ENCODE measurements around the gene TJP3.
A peak's percentile ranks its signal among the peaks of the same experiment; 100 is the strongest.
"Not testable (repeated sequence)": the region's sequence is repeated elsewhere in the genome, so short reads cannot be mapped to it uniquely, and the experiment has no call there.

The TJP3 gene

DNA sequence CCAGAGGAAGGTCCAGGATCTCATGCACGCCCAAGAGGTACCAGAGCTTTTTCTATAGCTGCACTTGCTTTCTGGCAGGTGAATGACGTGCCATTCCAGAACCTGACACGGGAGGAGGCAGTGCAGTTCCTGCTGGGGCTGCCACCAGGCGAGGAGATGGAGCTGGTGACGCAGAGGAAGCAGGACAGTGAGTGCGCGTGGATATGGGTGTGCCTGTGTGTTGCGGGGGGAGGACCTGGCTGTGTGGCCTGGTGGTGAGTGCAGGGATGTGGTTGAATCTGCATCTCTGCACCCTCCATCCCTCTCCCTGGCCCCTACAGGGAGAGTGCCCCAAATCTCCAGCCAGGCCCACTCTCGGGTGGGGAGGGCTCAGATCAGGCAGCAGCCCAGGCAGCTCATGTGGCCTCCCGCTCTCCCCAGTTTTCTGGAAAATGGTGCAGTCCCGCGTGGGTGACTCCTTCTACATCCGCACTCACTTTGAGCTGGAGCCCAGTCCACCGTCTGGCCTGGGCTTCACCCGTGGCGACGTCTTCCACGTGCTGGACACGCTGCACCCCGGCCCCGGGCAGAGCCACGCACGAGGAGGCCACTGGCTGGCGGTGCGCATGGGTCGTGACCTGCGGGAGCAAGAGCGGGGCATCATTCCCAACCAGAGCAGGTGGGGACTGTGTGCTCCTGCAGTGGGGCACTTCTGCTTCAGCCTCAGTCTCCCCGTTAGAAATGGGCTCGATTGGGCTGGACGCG, 30.5 kb downstream of the TJP3 start:
- DNase-seq (ENCODE audit: low read depth): no peak

DNA sequence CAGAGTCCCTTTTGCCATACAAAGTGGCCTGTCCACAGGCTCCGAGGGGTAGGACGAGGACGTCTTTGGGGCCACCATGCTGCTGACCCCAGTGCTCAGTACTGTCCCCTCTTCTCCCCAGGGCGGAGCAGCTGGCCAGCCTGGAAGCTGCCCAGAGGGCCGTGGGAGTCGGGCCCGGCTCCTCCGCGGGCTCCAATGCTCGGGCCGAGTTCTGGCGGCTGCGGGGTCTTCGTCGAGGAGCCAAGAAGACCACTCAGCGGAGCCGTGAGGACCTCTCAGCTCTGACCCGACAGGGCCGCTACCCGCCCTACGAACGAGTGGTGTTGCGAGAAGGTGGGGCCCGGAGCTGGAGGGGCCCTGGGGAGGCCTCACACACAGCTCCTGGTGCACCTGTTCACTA, 32.2 kb downstream of the TJP3 start:
- DNase-seq (ENCODE audit: low read depth): no peak

DNA sequence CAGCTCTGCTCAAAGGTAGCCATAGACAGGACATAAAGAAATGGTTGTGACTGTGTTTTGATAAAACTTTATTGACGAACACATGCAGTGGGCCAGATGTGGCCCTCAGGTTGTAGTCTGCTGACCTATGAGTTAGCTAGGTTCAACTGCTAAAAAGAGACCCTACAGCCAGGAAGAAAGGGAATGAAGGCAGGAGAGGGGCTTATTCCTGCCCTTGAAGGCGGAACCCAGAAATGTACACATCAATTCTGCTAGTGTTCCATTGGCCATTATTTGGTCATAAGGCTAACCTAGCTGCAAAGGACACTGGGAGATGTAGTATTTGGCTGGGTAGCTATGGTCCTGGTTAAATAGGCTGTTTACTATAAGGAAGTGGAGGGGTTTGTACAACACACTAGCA, 35.3 kb downstream of the TJP3 start:
- DNase-seq (ENCODE audit: low read depth): no peak

DNA sequence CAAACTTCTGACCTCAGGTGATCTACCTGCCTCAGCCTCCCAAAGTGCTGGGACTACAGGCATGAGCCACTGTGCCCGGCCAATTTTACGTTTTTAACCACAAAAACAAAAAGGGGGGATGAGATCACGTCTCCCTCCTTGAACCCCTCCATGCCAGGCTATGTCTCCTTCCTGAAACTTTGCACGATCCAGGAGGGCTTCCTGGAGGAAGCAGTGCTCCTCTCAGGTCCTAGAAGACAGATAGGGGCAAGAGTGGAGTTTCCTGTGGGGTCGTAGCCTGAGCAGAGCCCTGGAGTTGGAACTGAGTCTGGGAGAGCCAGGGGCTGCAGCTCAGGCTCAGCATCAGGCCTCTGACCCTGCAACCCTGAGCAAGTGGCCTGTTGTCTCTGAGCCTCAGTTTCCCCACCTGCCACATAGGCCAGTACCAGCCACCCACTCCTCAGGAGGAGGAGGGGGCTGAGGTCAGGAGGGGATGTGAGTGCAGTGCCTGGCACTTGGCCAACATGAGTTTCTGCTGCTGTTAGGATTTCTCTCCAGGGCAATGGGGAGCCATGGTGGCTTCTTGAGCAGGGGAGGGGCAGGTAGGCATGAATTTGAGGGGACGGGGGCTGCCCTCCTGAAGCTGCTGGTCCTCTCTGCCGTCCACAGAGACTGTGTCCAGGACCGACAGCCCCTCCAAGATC, 37.3 kb downstream of the TJP3 start:
- no peak for DNase-seq (ENCODE audit: low read depth)

DNA sequence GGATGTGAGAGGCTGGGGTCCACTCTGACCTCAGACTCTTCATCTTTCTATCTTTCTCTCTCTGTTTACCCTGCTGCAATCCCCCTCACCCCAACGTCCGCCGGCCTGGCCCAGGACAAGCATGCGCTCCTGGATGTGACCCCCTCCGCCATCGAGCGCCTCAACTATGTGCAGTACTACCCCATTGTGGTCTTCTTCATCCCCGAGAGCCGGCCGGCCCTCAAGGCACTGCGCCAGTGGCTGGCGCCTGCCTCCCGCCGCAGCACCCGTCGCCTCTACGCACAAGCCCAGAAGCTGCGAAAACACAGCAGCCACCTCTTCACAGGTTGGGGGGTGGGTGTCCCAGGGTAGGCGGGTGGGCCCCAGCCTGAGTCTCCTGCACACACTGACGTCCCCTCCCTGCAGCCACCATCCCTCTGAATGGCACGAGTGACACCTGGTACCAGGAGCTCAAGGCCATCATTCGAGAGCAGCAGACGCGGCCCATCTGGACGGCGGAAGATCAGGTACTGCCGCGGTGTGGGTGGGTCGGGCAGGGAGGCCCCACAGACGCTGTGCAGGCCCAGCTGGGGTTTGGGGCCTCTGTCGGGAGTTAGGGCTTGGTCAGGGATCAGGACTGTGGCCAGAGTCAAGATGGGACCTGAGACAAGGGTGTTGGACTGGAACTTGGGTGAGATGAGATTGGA, 38.3 kb downstream of the TJP3 start:
- DNase-seq (ENCODE audit: low read depth): no peak

DNA sequence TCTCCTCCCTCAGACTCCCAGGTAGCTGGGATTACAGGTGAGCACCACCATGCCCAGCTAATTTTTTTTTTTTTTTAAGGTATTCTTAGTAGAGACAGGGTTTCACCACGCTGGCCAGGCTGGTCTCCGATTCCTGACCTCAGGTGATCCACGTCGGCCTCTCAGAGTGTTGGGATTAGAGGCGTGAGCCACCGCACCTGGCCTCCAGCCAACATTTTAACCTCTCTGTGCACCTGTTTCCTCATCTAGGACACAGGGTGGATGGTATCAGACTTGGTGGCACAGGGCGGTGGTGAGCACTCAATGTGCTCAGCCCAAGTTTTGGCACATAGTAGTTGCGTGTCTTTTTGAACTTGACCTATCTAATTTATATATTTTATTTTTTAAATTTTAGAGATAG, 40.8 kb downstream of the TJP3 start:
- no peak for DNase-seq (ENCODE audit: low read depth)

DNA sequence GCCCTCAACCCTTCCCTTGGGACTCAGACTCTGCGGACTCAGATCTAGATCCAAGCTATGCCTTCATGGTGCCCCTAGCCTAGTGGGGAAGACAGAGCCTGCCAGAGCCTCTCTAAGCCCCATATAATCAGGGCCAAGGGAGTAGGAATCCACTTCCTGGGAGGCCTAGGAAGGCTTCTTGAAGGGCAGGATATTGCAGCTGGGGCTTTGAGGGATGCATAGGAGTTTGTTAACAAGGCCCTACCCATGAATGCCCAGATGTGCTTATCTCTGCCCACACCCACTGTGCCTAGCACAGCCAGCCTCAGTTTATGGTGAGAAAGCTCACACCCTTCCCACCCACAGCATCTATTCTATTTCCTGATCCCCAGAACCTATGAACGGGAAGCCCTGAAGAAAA, 42.0 kb downstream of the TJP3 start:
- no peak for DNase-seq (ENCODE audit: low read depth)

DNA sequence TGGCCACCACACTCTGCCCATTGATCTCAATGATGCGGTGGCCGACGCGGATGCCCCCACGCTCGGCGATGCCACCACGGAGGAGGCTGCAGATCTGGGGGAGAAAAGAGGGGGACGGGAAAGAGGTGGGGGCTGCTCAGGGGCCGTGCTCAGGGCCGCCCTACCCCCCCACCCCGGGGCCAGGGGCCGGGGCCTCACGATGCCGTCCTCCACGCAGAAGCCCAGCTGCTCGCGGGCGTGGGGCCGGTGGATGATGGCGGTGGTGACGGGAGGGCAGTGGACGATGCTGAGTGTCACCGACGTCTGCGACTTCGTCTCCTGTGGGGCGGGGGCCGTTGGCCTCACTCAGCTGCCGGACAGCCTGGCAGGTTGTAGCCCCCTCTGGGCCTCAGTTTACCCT, 43.1 kb downstream of the TJP3 start:
- DNase-seq (ENCODE audit: low read depth): no peak

DNA sequence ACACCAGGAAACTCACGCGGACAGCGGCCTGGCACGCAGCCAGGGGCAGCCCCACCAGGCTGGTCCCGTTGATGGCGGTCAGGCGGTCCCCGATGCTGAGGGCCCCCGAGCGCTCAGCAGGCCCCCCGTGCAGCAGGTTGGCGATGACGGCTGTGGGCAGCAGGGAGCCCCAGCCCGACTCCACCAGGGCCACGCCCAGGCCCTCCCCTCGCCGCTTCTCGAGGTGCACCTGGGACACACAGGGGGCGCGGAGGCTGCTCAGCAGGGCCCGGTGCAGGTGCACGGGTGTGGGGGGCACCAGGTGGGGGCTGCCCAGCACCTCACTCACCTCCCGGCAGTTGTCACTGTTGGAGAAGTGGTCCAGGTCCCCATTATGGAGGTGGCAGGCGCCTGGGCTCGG, 44.3 kb downstream of the TJP3 start:
- DNase-seq (ENCODE audit: low read depth): no peak

DNA sequence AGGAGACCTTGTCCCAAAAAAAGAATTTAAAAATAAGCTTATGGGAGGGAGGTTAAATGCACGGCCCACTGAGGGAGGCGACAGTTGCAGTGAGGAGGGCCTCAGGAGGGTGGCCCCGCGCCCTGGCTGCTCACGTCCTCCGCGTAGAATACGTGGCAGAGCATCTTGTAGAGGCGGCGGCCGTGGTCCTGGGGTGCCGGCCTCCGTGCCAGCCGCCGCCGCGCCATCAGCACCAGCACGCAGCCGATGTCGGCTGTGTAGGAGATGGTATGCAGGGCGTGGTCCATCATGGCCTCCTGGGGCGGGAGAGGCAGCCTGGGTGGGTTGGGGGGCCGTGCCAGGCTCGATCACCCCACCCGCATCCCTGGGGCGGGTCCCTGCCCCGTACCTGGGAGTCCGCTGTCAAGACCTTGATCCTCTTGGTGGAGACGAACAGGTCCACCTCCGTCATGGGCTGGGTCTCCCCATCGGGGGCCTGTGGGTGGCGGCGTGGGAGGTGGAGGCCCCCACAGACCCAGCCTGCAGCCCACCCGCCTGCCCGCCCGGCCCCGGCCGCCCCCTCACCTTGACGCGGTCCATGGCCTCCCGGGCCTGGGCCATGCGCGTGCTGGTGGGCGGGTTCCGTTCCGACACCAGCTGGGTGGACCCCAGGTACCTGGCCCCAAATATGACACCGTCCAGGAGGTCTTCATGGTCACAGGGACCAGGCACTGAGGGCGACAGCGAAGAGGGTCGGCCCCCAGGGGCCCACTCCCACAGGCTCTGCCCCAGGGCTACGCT, 45.6 kb downstream of the TJP3 start:
- DNase-seq (ENCODE audit: low read depth): no peak

DNA sequence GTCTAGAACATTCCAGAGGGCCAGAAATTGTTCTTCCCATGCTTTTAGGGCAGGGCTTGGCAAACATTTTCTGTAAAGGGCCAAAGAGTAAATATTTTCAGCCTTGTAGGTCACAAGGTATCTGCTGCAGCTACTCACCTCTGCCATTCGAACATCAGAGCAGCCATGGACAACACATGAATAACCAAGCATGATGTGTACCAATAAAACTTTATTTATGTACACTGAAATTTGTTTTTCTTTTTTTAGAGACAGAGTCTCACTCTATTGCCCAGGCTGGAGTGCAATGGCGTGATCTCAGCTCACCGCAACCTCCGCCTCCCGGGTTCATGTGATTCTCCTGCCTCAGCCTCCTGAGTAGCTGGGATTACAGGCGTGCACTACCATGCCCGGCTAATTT, 49.5 kb downstream of the TJP3 start:
- not testable (repeated sequence) for DNase-seq (ENCODE audit: low read depth)

DNA sequence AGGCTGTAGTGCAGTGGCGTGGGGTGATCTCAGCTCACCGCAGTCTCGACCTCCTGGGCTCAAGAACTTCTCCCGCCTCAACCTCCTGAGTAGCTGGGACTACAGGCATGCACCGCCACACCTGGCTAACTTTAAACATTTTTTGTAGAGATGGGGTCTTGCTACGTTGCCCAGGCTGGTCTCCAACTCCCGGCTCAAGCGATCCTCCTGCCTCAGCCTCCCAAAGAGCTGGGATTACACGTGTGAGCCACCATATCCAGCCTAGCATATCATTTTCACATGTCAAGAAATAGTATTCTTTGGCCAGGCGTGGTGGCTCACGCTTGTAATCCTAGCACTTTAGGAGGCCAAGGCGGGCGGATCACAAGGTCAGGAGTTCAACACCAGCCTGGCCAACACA, 50.1 kb downstream of the TJP3 start:
- not testable (repeated sequence) for DNase-seq (ENCODE audit: low read depth)

DNA sequence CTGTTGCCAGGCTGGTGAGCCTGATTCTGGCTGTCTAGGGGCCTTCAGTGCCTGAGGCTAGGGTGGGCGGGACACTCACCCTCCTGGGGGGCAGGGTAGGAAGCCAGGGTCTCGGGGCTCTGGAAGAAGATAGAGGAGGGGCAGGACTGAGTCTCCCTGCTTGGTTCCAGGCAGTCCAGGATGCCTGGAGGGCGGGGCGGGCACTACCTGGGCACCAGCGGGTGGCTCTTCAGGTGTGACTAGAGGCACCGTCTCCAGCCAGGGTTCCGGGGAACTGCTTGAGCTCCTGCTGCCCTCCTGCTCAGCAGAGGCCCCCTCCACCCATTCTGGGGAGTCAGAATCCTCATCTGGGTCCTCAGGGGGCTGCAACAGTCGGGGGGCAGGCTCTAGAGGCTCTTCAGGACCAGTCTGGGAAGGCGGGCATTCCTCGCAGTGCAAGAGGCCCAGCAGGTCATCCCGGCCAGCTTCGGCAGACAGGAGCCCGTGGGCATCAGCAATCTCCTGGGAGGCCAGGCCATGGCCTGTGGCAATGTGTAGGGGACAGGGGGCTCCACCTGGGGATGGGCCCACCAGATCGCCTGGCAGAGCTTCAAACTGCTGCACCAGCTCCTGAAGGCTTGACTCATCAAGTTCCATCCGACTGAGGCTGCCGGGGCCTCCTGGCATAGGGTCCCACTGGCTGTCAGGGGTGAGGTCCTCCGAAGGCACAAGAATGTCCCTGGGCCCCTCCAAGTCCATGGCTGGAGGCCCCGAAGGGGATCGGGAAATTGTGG, 51.5 kb downstream of the TJP3 start:
- no peak for DNase-seq (ENCODE audit: low read depth)

DNA sequence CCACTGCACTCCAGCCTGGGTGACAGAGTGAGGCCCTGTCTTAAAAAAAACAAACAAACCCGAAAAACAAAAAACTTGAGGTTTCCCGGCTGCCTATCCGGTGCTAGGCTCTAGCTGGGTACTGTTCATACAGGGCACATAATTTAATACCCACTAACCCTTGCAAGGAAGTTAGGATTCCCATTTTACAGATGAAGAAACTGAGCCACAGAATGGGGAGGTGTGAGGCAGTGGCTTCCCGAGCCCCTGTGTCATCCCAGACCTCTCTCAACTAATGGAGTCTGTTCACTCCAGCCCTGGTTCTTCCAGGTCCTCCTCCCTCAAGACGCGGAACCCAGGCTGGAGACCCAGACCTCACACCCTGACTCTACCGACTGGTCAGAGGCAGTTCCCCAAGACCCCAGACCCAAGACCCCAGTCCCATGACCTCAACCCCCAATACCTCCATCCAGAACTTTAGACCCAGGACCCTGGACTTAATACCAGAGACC, 52.7 kb downstream of the TJP3 start:
- DNase-seq (ENCODE audit: low read depth): no peak

DNA sequence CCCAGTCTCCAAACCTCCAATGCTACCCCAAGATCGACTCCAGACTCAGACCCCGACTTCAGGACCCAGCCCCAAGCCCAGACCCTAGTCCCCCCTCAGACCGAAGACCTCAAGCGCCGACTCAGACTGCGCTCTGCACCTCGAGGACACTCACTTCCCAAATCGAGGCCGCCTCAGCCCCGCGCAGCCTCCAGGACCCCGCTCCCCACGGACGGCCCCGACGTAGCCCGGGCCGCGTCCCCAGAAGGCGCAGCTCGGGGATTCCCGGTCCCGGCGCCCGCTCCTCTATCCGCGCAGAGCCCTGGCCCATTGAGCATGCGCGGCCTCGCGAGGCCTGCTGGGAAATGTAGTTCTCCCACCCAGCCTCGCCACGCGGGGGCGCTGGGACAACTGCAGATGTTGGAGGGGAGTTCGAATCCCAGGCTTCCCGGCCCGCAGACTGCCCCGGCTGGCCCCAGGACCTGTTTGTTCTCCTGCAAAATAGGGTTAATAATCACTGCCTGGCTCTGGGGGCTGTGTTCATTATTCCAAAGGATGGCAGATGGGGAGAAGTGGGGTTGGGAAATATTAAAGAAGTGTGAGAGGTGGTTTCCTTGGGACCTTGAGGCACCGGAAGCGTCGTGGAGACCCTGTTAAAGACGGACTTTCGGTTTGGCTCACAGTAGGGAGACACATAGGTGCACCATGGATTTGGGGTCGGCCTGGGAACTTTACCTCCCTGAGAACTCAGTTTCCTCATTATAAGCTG, 53.4 kb downstream of the TJP3 start, which contains the start of gene APBA3:
Gene APBA3, minus strand, starts transcription at position 311 of the 748 bp plus-strand sequence. CDS start 1,428 bp downstream, outside the sequence.
- DNase-seq (ENCODE audit: low read depth): peak; percentile 72

DNA sequence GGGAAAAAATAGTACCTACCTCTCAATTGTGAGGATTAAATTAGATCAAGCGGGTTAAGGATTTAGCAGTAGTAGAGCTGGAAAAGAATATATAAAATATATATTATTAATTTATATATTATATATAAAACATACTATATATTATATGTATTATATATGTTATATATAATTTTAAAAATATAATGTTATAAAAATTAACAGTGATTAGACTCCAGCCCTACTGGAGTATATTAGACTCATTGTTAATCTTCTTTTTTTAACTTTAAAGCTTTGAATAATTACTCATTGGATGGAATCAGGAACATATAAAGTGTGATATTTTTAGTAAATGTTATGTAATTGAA, 53.9 kb downstream of the TJP3 start:
- no peak for DNase-seq (ENCODE audit: low read depth)

DNA sequence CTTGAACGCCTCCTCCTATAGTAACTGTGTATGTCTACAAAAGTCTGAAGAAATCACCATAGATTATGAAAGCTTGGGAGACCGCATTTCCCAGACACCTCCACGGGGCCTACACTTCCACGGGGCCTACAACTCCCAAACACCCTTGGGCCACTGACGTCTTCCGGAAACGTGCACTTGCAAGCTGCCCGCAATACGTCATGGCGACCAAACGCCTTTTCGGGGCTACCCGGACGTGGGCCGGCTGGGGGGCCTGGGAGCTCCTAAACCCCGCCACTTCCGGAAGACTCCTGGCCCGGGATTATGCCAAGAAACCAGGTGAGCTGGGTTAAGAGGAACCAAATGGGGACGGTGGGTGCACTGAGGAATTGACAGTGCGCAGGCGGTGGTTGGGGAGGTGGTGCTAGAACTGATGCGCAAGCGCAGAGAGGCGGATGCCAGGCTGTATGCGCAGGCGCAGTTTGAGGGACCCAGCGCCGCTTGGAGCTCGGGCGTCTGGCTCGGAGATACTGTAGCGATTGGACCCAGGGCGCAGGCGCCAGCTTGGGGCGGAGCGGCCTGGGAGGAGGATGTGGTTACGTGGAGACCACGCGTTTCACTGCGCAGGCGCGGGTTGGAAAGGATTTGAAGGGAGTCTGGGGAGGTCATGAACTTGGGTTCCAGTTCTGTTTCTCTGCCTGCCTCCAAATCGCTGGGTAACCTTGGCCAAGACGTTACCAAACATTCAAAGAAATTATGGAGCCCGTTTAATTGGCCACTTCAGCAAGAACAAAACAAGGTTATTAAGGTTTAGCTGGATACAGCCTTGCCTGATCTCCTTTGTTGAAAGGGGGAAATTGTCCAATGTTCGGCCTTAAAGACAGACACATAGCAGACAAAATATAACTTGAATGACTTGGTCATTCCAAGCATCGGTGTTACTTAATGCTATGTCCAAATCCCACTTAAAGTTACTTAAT, 54.6 kb downstream of the TJP3 start, which contains the start of gene MRPL54:
Gene MRPL54, plus strand, starts transcription at position 182 of the 959 bp plus-strand sequence. Its CDS starts 19 bp downstream, at position 201.
- DNase-seq (ENCODE audit: low read depth): peak; percentile 97

DNA sequence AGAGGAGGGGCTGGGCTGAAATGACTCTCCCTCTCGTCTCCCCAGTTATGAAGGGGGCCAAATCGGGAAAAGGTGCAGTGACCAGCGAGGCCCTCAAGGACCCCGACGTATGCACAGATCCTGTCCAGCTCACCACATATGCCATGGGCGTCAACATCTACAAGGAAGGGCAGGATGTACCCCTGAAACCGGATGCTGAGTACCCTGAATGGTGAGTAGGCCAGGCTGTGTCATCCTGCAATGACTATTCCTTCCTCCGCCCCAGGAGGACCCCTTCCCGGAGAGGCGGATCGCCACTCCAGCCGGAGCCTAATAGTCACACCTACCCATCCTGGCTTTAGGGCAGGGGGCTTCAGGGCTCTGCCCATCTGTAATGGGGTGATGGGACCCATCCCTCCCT, 56.9 kb downstream of the TJP3 start:
- no peak for DNase-seq (ENCODE audit: low read depth)

DNA sequence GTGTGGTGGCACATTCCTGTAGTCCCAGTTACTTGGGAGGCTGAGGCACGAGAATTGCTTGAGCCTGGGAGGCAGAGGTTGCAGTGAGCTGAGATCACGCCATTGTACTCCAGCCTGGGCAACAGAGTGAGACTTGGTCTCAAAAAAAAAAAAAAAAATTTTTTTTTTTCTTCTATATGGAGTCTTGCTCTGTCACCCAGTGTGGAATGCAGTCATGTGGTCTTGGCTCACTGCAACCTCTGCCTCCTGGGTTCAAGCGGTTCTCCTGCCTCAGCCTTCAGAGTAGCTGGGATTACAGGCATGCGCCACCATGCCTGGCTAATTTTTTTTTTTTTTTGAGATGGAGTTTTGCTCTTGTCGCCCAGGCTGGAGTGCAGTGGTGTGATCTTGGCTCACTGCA, 57.6 kb downstream of the TJP3 start:
- not testable (repeated sequence) for DNase-seq (ENCODE audit: low read depth)
